NCI-H2081 (cell line): ENCODE data around the gene ARHGAP12.

Experiments used
- DNase-seq, 2 experiments: peaks; one replicate each; lab custom pipeline; 2025; lab: John Stamatoyannopoulos, UW

ARHGAP12 gene

GRCh38 chr10:31947144-31947926, 18.7 kb upstream of the ARHGAP12 start:
- DNase-seq: peak in 1 of 2 experiments; percentile 66

GRCh38 chr10:31945392-31945791, 16.8 kb upstream of the ARHGAP12 start:
- no peak for DNase-seq

- DNase-seq: no peak
Measured at GRCh38 chr10:31944071-31944433, 15.4 kb upstream of the ARHGAP12 start.

- DNase-seq: no peak
Measured at GRCh38 chr10:31942892-31943291, 14.3 kb upstream of the ARHGAP12 start.

GRCh38 chr10:31942435-31942834, 13.8 kb upstream of the ARHGAP12 start:
- DNase-seq: no peak

- no peak for DNase-seq
Measured at GRCh38 chr10:31940839-31941653, 12.4 kb upstream of the ARHGAP12 start.

DNA sequence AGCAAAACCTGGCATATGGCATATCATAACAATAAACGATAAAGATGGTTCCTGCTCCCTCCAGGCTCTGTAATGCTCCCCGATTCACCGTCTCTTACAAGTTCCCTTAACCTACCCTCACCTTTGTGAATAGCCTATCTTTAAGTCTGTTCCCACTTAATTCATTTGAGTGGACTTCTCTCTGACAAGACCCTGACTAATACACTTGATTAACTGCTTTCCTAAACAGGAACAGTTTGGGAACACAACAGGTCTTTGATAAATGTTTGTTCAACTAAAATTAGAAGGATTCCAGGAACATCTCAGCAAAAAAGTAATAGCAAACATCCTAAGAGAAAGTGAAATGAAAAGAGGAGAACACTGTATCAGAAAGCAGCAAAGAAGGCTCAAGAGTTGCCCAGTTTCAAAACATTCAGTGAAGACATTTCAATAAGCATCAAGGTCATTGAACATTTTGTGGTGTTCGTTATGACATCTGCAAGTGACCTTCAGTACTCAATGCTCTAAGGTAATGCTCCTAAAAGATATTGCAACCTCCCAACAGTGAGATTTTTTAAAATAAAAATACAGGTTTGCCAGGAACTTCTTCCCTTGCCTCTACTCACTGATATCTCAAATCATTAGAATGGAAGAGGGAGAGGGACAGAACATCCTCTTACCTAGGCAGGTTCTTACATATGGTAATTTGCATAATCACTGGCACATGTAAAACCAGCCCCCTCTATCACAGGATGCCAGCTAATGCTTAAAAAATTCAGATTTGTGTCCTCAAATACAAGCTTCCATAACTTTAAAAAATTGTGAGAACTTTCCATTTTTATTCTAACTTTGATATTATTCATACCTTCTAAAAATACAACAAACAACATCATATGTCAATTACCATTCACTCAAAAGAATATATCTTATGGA, 11.4 kb upstream of the ARHGAP12 start:
- no peak for DNase-seq

- no peak for DNase-seq
Measured at GRCh38 chr10:31937371-31937770, 8.7 kb upstream of the ARHGAP12 start.

- no peak for DNase-seq
Measured at GRCh38 chr10:31936933-31937332, 8.3 kb upstream of the ARHGAP12 start.

DNA sequence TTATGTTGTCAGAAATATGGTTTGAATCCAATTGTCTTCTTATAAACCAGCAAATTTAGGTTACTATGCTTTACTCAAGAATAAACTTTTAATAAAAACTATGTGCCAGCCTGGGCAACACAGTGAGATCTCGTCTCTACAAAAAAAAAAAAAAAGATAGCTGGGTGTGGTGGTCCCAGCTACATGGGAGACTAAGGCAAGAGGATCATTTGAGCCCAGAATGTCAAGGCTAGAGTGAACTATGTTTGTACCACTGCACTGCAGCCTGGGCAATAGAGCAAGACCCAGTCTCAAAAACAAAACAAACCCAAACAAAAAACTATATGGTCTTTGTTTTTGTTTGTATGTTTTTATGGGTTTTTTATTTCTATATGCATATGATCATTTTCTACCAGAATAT, 7.5 kb upstream of the ARHGAP12 start:
- DNase-seq: no peak

- no peak for DNase-seq
Measured at GRCh38 chr10:31935678-31936077, 7.0 kb upstream of the ARHGAP12 start.

GRCh38 chr10:31932838-31933237, 4.2 kb upstream of the ARHGAP12 start:
- no peak for DNase-seq

DNA sequence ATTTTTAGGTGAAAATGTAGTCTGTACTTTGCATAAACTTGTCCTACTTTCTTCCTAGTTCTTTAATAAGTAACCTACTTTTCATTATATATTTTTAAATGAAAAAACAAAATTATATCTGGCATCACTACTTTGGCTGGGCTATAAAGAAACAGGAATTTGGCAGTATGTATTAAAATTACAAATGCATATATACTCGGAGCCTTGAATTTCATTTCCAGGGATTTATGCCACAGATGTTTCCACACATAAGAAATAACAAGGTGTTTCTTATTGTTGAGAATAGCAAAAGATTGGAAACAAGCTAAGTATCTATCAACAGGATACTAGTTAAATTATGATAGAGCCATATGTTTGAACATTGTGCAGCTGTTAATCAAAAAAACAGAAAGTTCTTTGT, 2.2 kb upstream of the ARHGAP12 start:
- DNase-seq: no peak

GRCh38 chr10:31930023-31930751, 1.6 kb upstream of the ARHGAP12 start:
- no peak for DNase-seq

DNA sequence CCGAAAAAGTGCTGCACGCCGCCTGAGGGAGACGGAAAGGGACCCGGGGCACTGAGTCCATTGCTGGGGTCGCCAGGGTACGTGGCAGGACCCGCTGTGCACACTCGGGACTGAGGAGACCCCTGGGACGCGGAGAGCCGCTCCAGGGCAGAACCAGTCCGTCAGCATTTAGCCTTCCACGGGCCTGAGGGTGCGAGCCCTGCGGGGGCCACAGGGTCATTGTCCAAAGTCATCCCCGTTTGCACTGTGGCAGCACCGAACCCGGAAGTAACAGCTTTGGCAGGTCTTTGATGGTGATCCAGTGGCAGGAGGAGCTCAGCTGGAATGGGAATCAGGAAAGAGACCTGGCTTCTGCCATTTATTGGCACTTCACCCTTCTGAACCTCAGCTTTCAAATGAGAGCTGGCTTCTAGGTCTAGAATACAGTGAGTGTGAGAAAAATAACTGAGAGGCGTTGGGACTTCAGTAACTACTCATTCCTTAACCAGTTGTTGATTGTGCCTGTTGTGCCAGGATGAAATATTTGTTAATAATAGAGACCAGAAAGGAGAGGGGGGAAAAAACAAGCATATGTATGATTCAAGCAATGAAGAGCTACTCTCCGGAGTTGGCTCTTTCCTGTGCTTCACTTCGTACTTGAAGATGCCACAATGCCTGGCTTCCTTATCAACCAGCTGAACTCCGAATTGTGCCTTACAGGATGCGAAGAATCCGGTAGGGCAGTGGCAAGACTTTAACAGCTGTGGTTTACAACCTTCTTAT, 811 bp upstream of the ARHGAP12 start:
- no peak for DNase-seq

DNA sequence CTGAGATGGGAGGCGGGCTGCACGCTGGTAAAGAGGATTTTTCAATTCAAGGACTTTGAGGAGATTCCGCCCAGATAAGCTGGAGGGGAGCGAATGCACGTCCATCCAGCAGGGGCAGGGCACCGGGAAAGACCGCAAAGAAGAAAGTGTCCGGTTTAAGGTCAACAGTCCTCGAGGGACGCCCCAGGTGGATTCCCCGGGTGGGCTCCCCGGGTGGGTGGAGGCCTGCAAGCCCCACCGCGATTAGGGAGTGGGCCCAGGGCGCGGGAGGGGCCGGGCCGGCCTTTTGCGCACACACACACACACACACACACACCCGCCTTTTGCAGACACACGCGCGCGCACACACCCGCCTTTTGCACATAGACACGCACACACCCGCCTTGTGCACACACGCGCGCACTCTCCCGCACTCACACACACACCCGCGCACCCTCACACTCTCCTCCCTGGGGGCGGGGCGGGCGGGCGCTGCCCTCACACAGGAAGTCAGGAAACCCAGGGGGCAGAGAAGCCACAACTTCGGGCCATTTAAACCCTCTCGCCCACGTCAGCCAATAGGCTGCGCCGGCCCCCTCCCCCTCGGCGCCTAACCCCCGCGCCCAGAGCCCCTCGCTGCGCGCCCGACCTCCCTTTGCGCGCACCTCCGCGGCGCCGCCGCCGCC, 615 bp downstream of the ARHGAP12 start:
- peak in 1 of 2 experiments; percentile 55 for DNase-seq

DNA sequence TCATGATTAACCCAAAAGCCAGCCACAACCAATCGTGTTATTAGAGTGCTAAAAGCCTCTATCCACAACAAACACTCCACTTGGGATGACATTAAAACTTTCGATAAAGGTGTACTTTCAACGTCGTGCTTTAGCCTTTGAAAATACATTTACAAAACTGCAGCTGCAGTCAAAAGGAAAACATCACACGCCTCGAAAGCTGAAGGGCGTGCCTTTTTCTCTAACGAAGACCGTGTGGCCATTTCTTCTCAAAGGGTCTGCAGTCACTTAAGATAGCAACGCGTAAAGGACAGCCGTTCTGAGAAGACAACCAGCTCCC, 1.1 kb downstream of the ARHGAP12 start:
- no peak for DNase-seq

DNA sequence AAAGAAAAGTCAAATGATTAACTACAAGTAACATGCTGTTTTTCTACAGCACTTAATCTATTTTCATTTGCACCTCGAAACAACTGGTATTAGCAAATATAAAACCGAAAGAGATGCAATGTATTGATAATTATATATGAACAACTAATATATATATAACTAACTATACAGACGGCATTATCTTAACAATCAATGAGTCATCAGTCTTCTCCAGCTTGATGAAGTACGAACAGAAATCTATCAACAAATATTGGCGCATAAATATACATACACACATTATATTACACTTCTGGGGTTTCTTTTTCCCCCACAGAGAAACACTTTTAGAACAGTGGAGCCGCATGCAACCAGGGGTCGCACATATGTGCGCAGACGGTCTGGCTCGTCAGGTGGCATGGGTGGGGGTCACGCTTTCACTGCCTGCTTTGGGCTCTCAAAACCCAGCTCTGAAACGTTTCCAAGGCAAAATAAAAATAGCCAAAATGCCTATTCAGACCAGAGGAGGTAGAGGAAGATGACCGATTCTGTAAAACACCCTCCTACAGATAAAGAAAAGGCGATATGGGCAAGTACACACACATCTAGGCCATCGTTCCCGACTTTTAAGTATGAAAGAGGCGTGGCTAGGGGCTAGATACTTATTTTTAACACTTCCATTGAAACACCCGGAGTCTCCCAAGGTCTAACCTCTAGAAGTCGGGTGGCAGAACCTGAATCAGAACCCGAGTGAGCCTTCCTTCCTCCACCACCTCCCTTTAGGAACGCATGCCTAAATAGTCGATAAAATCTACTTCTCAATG, 1.7 kb downstream of the ARHGAP12 start:
- no peak for DNase-seq

DNA sequence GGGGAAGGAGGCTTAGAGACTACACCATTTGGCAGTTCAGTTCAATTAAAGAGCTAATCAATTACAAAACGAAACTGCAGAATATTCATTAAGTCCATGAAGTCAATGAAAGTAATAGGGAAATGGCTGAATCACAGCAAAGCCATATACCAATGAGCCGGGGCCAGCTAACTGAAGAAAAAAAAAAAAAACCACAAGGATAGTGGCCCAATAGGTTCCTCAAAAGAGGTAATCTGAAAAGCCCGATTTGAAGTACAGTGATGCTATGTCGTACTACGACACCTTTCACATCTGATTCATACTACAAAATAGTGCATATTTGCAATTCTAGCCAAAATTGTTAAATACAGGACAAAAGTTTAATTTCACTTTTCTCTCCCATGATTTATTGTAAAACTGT, 2.5 kb downstream of the ARHGAP12 start:
- no peak for DNase-seq

DNA sequence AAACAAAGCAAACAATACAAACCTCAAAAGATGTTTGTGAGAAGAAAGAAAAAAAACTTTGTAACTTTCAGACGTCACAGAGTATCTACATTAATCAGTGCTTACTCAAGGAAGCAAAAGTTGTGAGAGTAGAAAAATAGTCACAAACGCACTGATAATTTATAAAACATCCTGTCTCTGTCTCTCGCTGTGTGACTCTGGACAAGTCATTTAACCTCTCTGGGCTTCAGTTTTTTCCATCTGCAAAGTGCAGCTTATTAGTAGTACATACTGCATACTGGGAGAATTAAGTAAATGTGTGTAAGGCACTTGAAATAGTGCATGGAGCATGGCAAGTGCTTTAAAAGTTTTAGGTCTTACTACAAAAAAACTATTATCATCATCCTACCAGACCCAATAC, 3.8 kb downstream of the ARHGAP12 start:
- no peak for DNase-seq
